HG03039 (cell line): ENCODE data around the gene MYH9.
"Not testable (repeated sequence)": the region's sequence is repeated elsewhere in the genome, so short reads cannot be mapped to it uniquely, and the experiment has no call there.

Source experiments
- ATAC-seq: cut with Tn5 transposase; IDR thresholded peaks from one replicate; pipeline ENCODE4 v1.9.1; 2021; ENCODE audit warnings: mild to moderate bottlenecking, moderate library complexity; ENCODE audit not compliant: unreplicated experiment

MYH9 gene

GRCh38 chr22:36253523-36254490 is 134.0 kb downstream of the MYH9 start:
- no peak for ATAC-seq

- ATAC-seq: no peak
These were observed 134.8 kb downstream of the MYH9 start, which contains the start of gene APOL1 for GRCh38 chr22:36252754-36253522. TSS of gene APOL1 (plus strand) at chr22:36253133. CDS start at chr22:36254956, 1,823 bp downstream.

- not testable (repeated sequence) for ATAC-seq
These were observed 135.7 kb downstream of the MYH9 start for GRCh38 chr22:36251979-36252608.

- not testable (repeated sequence) for ATAC-seq
These were observed 137.3 kb downstream of the MYH9 start for GRCh38 chr22:36250292-36250960.

GRCh38 chr22:36249160-36249559 is 138.6 kb downstream of the MYH9 start:
- no peak for ATAC-seq

- no peak for ATAC-seq
These were observed 139.8 kb downstream of the MYH9 start for GRCh38 chr22:36247955-36248354.

GRCh38 chr22:36246718-36247117 is 141.0 kb downstream of the MYH9 start:
- ATAC-seq: no peak

- ATAC-seq: no peak
These were observed 141.9 kb downstream of the MYH9 start for GRCh38 chr22:36245805-36246356.

GRCh38 chr22:36244522-36245391 is 143.0 kb downstream of the MYH9 start:
- no peak for ATAC-seq

- no peak for ATAC-seq
These were observed 143.8 kb downstream of the MYH9 start for GRCh38 chr22:36243986-36244385.

GRCh38 chr22:36239401-36240171 is 148.2 kb downstream of the MYH9 start, which contains the start of gene APOL2:
TSS of gene APOL2 (minus strand) at chr22:36239527. CDS start at chr22:36233162, 6,365 bp downstream.
- peak; percentile 82 for ATAC-seq

- ATAC-seq: no peak
These were observed 148.7 kb downstream of the MYH9 start for GRCh38 chr22:36239150-36239400.

- peak; percentile 13 for ATAC-seq
These were observed 149.2 kb downstream of the MYH9 start for GRCh38 chr22:36238373-36239149.

- no peak for ATAC-seq
These were observed 150.1 kb downstream of the MYH9 start for GRCh38 chr22:36237462-36238372.

GRCh38 chr22:36236388-36237319 is 151.1 kb downstream of the MYH9 start:
- no peak for ATAC-seq

- no peak for ATAC-seq
These were observed 152.2 kb downstream of the MYH9 start for GRCh38 chr22:36235585-36235984.
